ENCODE measurements around the gene HSFY1.
"Not testable (repeated sequence)": the region's sequence is repeated elsewhere in the genome, so short reads cannot be mapped to it uniquely, and the experiment has no call there.

Gene HSFY1, protein sequence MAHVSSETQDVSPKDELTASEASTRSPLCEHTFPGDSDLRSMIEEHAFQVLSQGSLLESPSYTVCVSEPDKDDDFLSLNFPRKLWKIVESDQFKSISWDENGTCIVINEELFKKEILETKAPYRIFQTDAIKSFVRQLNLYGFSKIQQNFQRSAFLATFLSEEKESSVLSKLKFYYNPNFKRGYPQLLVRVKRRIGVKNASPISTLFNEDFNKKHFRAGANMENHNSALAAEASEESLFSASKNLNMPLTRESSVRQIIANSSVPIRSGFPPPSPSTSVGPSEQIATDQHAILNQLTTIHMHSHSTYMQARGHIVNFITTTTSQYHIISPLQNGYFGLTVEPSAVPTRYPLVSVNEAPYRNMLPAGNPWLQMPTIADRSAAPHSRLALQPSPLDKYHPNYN
- 0 reads per million in 2 experiments for total RNA-seq

DNA sequence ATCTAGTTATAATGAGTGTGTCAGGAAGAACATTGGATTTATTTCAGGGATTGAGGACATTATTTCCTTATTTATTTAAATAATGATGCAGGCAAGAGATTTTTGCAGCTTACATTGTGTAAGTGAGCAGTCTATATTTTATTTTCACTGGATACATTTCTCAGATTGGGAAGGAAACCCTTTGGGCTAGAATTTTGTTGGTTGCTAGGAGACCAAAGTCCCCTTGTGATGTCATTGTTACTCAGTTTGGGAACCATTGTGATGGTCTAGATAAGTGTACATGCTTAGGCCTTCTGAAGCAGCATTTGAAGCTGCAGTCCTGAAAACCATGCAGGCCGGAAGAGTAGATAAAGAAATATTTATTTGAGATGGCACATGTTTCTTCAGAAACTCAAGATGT is at the start of gene HSFY1:
HSFY1 (plus strand) TSS at position 301 of the 400 bp plus-strand sequence; CDS start at position 369, 68 bp downstream.
- not testable (repeated sequence) for DNase-seq (ENCODE audit: low read depth)

DNA sequence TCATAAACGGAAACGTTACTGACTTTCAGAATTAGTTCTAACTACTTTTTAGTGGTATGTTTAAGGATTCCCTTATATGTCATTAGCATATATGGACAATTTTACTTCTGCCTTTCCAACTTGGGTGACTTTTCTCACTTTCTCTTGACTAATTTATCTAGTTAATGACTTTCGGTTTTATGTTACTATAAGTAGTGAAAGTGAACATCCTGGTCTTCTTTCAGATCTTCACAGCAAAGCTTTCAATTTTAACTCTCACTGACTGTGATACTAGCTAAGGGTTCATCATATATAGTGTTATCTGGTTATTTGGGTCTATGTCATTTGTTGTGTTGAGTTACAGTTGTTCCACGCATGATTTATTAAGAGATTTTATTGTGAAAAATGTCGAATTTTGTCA is 42.3 kb upstream of the HSFY1 start:
- DNase-seq (ENCODE audit: low read depth), result not testable (repeated sequence)

DNA sequence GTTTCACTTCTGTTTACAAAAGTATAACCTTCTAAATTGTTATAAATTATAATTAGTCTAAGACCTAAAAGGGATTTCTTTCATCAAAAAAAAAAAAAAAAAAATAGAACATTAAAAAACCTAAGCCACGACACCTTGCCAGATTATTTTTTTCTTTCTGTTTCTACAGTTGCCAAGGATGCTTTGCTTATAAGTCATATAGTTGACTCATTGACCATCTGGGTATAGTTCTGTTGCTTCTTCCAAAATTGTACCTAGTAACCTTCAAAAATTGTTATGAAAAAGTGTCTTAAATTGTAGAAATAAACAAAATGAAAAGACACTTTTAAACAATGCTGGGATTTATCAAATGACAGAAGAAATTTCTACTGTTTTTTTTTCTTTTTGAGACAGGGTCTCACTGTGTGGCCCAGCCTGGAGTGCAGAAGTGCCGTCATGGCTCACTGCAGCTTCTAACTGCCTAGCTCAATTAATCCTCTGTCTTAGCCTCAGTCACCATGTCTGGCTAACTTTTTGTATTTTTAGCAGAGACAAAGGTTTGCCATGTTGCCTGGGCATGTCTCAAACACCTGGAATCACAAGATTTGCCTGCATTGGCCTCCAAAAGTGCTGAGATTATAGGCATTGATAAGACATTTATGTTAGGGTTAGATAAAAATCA is 15.4 kb upstream of the HSFY1 start:
- not testable (repeated sequence) for DNase-seq (ENCODE audit: low read depth)

DNA sequence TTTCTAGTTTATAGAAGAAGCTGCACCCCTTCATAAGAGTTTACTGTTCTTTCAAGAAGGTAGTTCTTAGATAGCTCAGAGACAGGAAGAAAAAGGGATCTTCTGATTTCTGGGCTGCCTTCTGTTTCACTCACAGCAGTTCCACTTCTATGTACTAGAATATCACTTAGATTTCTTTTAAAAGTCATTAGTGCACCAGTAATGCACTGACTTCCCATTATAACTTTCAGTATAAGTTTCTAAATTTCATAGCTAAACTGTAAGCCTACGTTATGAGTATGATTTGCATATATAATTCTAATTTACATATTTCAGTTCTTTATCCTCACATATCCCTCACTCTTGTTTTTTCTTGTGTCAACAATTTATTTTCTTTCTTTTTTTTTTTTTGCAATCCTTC is 7.6 kb upstream of the HSFY1 start:
- not testable (repeated sequence) for DNase-seq (ENCODE audit: low read depth)

DNA sequence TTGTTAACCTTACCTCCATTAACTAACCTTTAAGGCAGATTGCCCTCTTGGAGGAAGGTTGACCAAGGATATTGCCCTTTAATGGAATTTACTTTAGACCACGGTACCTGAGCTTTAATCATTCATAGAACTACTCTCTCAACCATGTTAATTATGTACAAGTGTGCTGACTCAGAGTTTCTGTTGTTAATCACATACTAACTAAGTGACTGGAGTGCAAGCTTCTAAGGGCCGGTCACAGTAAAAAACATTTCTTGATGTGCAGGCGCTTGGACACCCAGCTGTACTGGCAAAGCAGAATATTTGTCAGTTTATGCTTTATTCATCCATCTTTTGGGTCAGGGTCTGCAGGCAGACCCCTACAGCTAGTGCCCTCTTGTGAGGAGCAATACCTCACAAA is 6.6 kb downstream of the HSFY1 start:
- not testable (repeated sequence) for DNase-seq (ENCODE audit: low read depth)

DNA sequence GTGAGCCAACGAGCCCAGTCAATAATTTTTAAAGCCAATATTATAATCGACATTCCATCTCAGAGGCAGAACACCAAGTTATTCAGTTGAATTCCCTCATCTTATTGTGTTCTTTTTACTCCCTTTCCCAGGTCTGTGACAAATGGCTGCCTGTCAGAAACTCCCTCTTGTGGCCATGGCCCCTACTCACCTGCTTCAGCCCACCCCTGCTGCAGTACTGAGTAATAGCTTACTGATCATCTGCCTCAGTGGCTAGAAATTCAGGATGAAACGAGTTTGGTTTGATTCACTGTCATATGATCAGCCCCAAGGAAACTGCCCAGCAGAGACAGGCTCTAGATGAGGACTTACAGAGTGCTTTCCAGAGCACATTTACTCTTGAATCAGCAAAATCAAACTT is 19.4 kb downstream of the HSFY1 start:
- not testable (repeated sequence) for DNase-seq (ENCODE audit: low read depth)

All from T follicular helper cell (primary cell).